H1 (cell line): ENCODE data around the gene CLUH. TPM values are rescaled to one million over a fixed set of nuclear protein-coding genes. Genes with fewer than 3 reads are reported as not detected.

ENCODE experiments used
- BCL11A ChIP-seq, 2 experiments: IDR thresholded peaks; one replicate each; pipeline ENCODE4 v1.6.1; 2011; ENCODE audit warnings: low read depth in 2 of 2, low read length in 2 of 2, mild to moderate bottlenecking in 2 of 2
- JUND ChIP-seq: IDR thresholded peaks from 2 replicates; pipeline ENCODE4 v1.6.1; 2011; ENCODE audit warnings: mild to moderate bottlenecking, improper control_type of control experiment, low read length
- KDM4A ChIP-seq: IDR thresholded peaks from one replicate; pipeline ENCODE4 v1.7.1; 2012; ENCODE audit warnings: low read depth, mild to moderate bottlenecking, moderate library complexity, low read length, inconsistent platforms; ENCODE audit not compliant: severe bottlenecking
- KDM5A ChIP-seq: fragments of 200-600 bp; IDR thresholded peaks from 2 replicates; pipeline ENCODE4 v1.7.1; 2012; ENCODE audit warnings: mild to moderate bottlenecking, low read length, inconsistent platforms, mixed read lengths
- NANOG ChIP-seq: IDR thresholded peaks from 2 replicates; pipeline ENCODE4 v1.6.1; 2011; ENCODE audit warnings: low read length, low read depth, mild to moderate bottlenecking, inconsistent platforms; ENCODE audit not compliant: insufficient read depth, poor library complexity, severe bottlenecking
- POLR2AphosphoS5 ChIP-seq: IDR thresholded peaks from 2 replicates; pipeline ENCODE4 v1.6.1; 2011; ENCODE audit warnings: low read depth, low read length
- RFX5 ChIP-seq: IDR thresholded peaks from 2 replicates; pipeline ENCODE4 v1.6.1; 2011; ENCODE audit warnings: low read depth, low read length, improper control_type of control experiment, borderline replicate concordance
- RXRA ChIP-seq: IDR thresholded peaks from 2 replicates; pipeline ENCODE4 v1.6.1; 2011; ENCODE audit warnings: low read depth, mild to moderate bottlenecking, low read length, moderate library complexity; ENCODE audit not compliant: insufficient read depth
- SIX5 ChIP-seq: IDR thresholded peaks from 2 replicates; pipeline ENCODE4 v1.6.1; 2011; ENCODE audit warnings: mild to moderate bottlenecking, low read depth, low read length
- polyA plus RNA-seq, 7 experiments: library from polyadenylated mRNA; depleted of rRNA in 3 of 7; stranded (reverse) in 5 of 7; unstranded in 2 of 7; fragments of >200 nt in 5 of 7; fragments of 200-250 nt in 2 of 7; gene quantifications; 1 replicate in 5 of 7; 2 replicates in 1 of 7; 4 replicates in 1 of 7; pipeline versions ENCODE4 v1.2.1 to v1.2.3, GENCODE V29; 2011 to 2013; ENCODE audit warnings: missing spikeins in 2 of 7, mixed read lengths in 2 of 7
- total RNA-seq: library from RNA; stranded (reverse); fragmentation: NEBNext Ultra II Directional; extraction: Animal tissue kit (Norgen Biotek cat#: 25700); gene quantifications from 2 replicates; pipeline ENCODE4 v1.2.1, GENCODE V29; 2021

CLUH gene
- total and polyA plus RNA-seq, 2 of the 8 experiments (the other 6 are each of a cell fraction or from before 2014, with no cell fraction given) = 33.6 to 98.6 TPM

GRCh38 chr17:2705888-2706795 lies 5.4 kb downstream of the CLUH start (continued):
- no peak for TF ChIP-seq NANOG
- no peak for TF ChIP-seq SIX5
- no peak for TF ChIP-seq JUND
- TF ChIP-seq POLR2AphosphoS5 = no peak
- no peak for TF ChIP-seq RXRA
- TF ChIP-seq KDM4A = no peak
- no peak for TF ChIP-seq RFX5
- TF ChIP-seq KDM5A = no peak
- no peak for TF ChIP-seq BCL11A (IDR thresholded peaks at IDR 0.05; ENCODE audit: low read depth in 2 of 2, low read length in 2 of 2)
